Amygdala (tissue), 56 donors: ENCODE data around the gene LRP4.
"Not testable (repeated sequence)": the region's sequence is repeated elsewhere in the genome, so short reads cannot be mapped to it uniquely, and the experiment has no call there.

ENCODE experiments used
- DNase-seq, 56 donors: peaks; one replicate each; lab custom pipeline; 2025; lab: John Stamatoyannopoulos, UW

The LRP4 gene, protein sequence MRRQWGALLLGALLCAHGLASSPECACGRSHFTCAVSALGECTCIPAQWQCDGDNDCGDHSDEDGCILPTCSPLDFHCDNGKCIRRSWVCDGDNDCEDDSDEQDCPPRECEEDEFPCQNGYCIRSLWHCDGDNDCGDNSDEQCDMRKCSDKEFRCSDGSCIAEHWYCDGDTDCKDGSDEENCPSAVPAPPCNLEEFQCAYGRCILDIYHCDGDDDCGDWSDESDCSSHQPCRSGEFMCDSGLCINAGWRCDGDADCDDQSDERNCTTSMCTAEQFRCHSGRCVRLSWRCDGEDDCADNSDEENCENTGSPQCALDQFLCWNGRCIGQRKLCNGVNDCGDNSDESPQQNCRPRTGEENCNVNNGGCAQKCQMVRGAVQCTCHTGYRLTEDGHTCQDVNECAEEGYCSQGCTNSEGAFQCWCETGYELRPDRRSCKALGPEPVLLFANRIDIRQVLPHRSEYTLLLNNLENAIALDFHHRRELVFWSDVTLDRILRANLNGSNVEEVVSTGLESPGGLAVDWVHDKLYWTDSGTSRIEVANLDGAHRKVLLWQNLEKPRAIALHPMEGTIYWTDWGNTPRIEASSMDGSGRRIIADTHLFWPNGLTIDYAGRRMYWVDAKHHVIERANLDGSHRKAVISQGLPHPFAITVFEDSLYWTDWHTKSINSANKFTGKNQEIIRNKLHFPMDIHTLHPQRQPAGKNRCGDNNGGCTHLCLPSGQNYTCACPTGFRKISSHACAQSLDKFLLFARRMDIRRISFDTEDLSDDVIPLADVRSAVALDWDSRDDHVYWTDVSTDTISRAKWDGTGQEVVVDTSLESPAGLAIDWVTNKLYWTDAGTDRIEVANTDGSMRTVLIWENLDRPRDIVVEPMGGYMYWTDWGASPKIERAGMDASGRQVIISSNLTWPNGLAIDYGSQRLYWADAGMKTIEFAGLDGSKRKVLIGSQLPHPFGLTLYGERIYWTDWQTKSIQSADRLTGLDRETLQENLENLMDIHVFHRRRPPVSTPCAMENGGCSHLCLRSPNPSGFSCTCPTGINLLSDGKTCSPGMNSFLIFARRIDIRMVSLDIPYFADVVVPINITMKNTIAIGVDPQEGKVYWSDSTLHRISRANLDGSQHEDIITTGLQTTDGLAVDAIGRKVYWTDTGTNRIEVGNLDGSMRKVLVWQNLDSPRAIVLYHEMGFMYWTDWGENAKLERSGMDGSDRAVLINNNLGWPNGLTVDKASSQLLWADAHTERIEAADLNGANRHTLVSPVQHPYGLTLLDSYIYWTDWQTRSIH (N-terminal part only)

DNA sequence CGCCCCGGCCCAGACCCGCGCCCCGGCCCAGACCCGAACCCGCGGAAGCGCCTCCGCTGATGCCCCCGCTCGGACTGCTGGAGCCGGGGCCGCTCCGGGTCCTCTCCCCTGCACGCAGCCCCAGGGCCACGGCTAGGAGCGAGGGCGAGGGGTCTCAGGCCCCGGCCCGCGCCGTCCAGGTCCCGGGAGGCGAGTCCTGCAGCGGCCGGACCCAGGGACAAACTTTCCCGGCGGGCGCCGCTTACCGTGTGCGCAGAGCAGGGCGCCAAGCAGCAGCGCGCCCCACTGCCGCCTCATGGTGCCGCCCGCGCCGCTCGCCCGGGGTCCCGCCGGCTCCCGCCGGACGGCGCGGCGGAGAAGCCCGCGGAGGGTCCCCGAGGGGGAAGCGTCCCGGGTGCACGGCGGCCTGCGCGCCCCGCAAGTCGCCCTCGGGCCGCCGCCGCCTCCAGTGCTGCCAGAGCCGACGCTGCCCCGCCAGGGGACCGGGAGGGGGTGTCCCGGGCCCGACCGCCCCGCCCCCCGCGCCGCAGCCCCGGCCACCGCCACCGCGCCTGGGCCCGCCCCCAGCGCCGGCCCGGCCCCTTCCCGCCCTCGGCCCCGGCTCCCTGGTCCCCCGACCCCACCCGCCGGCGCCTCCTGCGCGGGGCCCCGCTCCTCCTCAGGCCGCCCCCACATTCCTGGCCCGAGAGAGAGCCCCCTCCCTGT is at the start of gene LRP4:
Gene LRP4 (minus strand): TSS at position 468 of the 705 bp plus-strand sequence. CDS start 171 bp downstream, at position 297.
- DNase-seq = peak in 35 of 56 donors; percentile 23 to 78 (median 50)

DNA sequence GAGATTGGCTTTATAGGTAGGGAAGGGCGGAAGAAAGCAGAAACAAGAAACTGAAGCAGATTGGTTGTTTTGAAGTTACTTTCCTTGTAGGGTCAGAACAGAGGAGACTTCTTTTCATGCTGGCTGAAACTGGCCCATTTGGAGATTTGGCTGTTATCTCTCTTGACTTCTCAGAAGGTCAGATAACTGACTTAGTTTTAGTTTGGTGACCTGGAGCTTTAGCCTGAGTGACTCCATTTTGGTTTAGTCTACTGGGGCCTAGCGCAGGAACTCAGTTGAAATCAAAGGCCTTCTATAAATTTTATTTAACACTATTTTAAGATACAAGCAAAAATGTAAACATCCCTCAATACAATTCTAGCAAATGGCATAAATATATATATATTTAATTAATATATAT is 49.6 kb upstream of the LRP4 start:
- DNase-seq = no peak

DNA sequence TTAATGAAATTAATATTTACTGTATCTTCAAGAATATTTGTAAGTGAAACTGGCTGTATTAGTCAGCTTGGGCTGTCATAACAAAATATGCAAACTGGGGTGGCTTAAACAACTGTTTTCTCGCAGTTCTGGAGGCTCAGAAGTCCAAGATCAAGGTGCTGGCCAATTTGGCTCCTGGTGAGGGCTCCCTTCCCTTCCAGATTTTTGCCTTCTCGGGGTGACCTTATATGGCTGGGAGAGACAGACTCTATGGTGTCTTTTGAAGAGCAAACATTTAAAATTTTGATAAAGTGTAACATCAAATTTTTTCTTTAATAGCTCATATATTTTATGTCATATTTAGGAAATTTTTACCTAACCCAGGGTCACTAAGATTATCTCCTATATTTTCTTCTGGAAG is 48.4 kb upstream of the LRP4 start:
- no peak for DNase-seq

DNA sequence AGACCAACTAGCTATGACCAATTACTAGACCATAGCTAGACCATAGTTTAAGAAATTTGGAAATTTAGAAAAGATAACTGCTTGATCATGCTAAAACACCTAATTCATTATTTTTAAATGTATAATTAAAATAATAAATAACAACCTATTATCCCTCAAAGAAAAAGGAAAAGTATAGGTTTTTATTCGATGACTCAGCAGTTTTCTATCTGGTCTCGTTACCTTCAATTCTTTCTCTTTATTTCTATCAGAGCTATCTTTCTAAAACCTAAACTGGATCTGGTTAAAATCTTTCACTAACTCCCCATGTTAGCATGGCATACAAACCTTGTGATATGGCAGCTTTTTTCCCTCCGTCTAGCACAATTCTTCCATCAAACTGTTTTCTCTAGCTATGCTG is 45.5 kb upstream of the LRP4 start:
- no peak for DNase-seq

DNA sequence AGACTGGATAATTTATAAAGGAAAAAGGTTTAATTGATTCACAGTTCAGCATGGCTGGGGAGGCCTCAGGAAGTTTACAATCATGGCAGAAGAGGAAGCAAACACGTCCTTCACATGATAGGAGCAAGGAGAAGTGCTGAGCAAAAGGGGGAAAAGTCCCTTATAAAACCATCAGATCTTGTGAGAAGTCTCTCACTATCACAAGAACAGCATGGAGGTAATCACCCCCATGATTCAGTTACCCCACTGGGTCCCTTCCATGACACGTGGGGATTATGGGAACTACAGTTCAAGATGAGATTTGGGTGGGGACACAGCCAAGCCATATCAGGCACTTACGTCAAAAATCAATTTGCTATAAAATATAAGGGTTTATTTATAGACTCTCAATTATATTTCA is 43.5 kb upstream of the LRP4 start:
- DNase-seq = not testable (repeated sequence)

DNA sequence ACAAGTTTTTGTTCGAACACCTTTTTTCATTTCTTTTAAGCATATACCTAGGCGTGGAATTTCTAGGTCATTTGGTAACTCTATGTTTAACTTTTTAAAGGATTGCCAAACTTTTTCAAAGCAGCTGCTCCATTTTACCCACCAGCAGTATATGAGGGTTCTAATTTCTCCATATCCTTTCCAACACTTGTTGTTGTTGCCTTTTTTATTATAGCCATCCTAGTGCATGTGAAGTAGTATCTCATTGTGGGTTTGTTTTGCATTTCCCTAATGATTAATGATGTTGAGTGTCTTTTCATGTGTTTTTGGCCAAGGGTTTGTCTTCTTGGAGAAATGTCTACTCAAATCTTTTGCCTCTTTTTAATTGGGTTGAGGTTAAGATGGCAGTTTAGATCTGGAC is 42.7 kb upstream of the LRP4 start:
- DNase-seq = no peak

DNA sequence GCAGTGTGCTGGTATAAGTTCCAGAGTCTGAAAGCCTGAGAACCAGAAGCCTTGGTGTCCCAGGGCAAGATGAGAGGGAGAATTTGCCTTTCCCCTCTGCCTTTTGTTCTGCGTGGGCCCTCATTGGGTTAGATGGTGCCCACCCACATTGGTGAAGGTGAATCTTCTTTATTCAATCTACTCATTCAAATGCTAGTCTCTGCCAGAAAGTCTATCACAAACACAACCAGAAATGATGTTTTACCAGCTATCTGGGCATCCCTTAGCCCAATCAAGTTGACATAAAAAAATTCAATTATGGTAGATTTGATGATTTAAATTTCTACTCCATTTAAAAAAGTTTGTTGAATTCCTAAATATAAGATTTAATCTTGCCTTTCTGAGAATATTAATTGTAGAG is 40.4 kb upstream of the LRP4 start:
- no peak for DNase-seq

DNA sequence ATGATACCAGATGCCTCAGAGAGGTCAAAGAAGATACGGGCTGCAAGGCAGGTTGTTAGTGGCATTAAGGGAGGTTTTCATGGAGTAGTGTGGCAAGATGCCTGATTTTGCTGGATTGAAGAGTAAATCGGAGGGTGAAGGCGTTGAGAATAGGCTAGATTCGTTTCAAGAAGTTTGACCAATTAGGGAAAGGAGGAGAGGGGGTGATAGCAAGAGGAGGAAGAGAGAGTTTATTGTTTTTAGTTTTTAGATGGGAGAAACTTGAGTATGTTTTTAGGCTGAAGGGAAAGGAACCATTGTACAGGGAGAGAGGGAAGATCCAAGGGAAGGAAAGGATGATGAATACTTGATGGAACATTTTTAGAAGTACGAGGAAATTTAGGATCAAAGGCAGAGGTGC is 34.7 kb upstream of the LRP4 start:
- no peak for DNase-seq

DNA sequence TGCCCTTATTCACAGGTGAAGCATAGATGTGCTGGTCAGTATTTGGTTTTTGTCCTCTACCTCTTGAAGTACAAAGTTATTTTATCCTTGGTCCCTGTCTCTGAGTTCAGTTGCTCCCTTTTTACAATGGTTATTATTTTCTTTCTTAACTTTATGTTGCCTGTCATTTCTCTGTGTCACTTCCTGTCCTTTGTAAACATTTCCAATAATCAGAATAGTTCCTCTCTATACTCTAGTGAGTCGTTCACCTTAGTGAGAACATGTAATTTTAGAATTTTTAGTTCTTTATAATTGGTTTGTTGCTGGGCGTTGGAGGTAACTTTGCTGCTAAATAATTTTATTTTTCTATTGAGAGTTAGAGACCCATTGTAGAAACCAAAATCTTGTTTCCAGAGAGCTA is 34.2 kb upstream of the LRP4 start:
- no peak for DNase-seq

DNA sequence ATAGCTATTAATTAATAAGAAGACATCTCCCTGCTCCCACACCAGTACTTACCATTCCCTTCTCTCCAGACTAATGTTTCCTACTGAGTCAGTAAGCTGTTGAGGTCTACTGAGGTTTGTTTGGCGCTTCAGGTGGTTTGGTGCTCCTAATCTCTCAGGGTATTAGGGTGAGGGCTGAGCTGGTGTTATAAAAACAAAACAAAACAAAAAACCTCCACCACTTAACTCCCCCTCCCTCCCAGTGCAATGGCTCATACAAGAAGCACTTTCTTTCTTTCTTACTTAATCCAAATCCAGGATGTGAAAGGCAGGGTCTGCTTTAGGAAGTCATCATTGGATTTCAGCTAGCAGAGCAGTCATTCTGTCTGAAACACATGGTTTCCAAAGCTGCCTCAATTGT is 33.5 kb upstream of the LRP4 start:
- no peak for DNase-seq

DNA sequence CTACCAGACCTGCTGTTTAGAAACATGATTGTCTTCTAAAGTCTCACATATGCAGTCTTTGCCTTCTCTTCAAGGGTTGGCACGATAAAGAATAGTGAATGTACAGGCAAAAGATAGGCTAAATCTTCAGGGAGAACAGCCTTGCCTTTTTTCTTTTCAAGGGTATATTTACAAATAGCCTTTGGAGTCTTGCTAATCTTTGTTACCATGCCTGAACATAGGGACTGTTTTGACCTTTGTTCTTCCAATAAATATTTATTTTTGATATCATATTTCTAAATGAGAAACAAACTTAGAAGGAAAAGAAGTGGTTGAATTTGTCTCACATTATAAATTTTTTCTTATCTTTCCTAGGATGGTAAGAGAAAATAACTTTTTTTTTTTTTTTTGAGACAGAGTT is 30.9 kb upstream of the LRP4 start:
- no peak for DNase-seq

DNA sequence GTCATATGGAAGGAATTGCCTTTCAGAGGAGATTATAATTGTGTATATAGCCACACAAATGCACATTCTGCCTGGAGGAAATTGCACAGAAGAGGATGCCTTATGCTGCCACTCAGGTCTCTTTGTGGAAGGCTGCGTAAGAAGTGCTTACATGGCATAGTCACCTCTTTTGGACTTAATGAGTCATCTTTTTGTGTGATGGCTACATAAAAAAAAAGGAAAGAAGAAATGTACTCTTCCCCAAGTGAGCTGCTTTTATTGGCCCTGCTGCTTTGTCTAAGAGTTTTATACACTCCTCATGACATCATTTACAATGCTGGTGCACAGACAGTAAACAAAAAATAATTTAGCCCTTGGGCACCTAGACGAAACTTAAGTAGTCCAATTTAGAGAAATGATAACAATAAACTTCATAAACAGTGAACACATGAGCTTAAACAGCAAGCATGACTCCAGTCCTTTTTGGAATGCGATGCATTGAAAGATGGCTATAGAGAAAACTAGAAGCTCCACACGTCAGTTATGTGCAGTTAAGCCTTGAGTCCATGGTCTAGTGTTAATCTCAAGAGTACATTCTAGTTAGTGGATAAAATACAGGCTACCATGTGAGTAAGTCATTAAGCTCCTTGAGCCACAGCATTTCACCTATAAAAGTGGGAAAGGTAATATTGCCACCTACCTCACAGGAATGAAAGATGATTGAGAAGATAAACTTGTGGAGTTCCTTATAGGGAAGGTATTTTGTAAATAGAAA is 30.2 kb upstream of the LRP4 start:
- no peak for DNase-seq

DNA sequence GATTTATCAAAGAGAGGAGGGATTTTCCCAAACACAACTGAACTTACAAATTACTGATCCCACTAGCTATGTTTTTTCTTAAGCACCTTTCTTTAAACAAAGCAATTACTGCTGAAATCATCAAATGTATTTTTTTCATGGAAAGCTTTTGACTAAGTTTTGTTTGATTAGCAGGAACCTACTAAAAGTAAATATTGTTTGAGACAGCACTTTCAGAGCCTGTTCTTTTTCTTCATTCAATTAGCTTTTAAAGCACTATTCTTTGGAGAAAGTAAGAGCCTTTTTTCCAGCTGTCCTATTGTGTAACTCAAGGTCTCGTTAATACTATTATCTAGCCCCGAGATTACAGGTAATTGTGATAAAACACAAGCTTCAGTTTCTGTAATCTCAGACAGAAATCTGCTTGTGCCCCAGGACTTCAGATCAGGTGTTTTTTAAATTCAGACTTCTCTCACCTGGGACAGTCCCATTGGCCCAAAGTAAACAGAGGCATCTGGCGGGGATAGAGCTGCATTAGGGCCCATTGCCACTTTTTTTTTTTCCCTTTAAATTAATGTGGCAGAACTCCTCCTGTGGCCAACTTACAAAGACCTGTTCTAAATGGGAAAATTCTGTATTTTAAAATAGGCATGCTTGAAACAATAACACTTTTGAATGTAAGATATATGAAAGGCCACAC is 29.2 kb upstream of the LRP4 start:
- no peak for DNase-seq

DNA sequence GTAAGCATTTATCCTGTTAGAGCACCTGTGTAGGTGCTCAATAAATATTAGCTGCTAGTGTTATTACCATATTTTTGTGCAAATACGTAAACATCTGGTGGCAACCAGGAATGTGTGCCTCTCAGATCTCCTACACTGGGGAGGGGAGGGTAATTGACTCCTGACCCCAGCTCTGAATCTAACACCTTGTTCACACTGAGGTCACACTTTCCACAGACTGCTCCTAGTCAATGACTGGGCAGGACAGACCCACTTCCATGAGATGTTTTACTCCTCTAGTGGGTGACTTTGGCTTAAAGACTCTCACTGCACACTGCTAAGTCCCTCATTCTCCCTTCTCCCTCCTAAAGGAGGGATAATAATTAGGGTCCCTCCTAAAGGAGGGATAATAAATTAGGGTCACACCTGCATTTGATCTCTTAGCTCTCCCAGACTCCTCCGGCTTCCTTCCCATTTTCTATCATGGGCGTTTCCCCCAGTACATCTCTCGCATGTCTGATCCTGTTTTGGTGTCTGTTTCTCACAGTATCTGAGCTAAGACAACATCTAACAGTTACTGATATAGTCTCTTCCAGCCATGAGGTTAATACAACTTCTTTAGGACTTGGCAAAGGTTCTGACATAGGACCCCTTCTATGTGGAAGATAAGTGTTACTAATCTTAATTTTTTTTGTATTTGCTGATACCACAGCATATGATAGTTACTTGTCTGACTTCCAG is 26.2 kb upstream of the LRP4 start:
- no peak for DNase-seq

DNA sequence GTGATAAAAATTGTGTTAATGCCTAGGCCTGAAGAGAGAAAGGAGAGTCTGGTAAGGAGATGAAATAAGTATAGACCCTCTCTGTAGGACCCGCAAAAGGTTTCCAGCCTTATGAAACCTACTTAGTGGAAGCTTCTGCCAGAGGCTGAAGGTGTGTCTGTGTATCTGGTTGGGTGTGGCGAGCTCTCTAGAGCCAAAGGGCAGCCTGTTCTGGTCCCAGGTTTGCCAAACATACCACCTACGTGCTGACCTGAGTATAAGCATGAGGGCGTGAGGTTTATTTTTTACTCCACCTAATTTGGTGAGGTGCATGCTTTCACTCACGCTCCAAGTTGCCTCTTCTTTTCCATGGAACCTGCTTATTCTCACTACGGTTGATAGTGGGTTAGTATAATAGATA is 23.8 kb upstream of the LRP4 start:
- DNase-seq = no peak

DNA sequence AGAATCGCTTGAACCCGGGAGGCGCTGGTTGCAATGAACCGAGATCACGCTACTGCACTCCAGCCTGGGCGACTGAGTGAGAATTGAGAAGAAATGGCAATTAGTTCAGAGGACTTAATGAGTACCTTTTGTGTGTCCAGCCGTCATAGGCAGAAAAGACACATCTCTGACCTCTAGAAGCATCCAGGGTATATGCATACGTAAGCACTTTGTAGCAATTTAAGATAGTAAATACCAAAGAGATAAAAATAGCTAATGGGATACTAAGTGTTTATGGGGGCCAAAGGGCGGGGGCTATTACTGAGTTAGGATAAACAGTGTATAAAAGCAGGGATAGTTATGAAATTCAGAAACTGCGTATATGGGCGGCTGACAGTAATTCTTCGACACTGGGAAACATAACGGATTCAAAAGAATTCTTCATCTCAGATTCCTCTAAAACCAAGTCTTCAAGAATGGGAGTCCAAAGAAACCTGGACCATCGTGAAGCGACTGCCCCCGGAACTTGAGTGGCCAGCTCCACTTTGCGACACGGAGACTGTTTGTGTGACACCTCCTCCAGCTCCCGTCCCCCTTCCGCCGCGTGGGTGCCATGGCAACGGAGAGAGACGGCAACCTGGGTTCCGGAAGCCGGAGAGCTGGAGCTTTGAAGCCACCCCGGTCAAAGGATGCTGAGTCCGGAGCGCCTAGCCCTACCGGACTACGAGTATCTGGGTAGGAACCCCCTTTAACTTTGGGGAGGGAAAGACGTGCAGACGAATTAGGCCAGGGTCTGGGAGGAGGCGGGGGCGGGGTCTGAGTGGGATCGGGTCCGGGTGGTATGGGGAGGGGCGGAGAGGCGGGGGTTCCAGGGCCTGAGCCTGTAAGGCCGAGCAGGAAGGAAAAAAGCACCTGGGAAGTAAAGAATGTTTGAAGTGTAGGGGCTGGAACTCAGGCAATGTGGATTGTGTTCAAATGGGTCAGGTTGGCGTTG is 18.1 kb upstream of the LRP4 start, which contains the start of gene CSTPP1:
Gene CSTPP1 (plus strand): TSS at position 624 of the 973 bp plus-strand sequence. CDS start 45 bp downstream, at position 669.
- DNase-seq = peak in 54 of 56 donors; percentile 26 to 90 (median 81)

DNA sequence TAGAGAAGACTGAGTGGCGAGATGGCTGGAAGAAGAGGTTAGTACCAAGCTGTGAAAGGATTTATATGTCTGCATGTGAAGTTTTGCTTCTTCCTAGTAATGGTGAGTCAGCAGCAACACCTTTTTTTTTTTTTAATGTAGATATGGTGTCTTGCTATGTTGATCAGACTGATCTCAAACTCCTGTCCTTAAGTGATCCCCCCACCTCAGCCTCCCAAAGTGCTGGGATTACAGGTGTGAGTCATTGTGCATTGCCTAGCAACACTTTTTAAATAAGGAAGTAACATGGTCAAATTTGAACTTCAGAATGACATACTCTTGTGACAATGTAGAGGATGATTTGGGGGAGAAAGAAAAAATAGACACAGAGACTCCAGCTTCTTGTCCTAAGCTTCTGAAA is 11.7 kb upstream of the LRP4 start:
- no peak for DNase-seq
